ENCODE measurements around the gene TUB. TPM values are rescaled to one million over a fixed set of nuclear protein-coding genes. Genes with fewer than 3 reads are reported as not detected.

Gene TUB
- total RNA-seq, 1 donor from 2014 or later: 2.9 TPM

DNA sequence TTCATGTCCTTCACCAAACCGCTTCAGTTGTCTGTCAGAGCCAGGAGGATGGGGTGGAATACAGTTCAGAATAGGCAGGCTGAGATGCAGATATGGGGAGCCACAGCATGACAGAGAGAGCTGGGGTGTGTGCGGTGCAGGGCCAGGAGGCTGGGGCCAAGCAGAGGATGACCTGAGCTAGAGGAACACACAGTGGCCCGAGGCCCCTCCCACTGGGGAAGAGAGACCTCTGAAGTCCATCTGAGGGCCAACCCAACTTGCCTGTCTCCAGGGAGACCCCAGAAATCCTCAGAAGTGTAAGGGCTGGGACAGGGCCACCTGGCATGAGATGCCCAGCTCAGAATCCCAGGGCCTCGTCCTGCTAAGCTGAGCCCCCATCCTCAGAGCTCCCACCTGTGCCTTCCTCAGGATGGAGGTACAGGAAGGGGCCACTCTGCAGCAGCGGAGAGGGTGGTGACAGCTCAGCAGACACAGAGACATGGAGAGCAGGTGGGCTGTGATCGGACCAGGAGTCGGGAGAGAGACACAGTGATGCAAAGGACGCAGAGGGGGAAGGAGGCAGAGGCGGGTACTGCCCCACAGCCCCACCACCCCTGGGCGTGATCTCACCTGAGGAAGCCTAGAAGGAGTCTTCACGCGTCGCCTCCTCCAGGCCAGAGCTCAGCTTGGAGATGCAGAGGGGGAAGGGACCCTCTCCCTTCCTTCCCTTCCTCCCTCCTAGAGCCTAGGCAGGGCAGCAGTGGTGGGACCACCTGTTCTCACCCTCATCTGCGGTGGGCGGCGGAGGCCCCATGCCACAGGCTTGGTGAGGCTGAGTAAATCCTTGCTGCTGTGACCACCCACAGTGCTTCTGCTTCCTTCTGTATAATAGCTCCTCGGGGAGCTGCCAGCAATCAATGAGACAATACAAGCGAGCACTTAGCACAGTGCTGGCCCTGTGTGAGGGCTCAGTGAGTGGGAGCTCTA, 9.1 kb upstream of the TUB start:
- no peak overlapping the region for H3K4me3 Mint-ChIP-seq (ENCODE audit: unreplicated experiment)
- TF ChIP-seq, protein P1, sequence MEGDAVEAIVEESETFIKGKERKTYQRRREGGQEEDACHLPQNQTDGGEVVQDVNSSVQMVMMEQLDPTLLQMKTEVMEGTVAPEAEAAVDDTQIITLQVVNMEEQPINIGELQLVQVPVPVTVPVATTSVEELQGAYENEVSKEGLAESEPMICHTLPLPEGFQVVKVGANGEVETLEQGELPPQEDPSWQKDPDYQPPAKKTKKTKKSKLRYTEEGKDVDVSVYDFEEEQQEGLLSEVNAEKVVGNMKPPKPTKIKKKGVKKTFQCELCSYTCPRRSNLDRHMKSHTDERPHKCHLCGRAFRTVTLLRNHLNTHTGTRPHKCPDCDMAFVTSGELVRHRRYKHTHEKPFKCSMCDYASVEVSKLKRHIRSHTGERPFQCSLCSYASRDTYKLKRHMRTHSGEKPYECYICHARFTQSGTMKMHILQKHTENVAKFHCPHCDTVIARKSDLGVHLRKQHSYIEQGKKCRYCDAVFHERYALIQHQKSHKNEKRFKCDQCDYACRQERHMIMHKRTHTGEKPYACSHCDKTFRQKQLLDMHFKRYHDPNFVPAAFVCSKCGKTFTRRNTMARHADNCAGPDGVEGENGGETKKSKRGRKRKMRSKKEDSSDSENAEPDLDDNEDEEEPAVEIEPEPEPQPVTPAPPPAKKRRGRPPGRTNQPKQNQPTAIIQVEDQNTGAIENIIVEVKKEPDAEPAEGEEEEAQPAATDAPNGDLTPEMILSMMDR (IDR thresholded peaks at IDR 0.05; ENCODE audit: unreplicated experiment): no peak

DNA sequence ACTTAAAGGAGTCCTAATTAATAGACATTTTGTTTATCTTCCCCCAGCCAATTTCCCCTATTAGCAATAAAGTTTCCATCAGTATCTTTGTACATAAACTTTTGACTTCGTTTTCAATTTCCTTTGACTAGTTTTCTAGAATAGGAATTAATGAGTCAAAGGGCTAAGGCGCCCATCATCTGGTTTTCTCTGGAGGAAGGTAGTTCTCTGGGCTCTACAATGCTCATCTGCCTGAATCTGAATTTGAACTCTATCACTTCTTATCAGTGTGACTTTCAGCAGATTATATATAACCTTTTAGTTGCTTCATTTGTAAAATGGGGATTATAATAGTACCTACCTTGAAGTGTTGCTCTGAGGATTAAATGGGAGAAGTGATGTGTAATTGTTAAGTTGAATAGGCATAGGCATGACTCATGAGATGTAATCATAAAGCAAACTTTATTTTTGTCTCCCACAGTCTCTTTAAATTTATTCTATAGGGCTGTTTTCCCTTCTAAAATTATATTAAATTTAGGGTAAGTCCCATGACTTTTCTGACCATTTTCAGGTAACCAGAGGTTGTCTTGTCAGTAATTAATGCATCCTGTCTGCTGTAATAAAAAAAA, 5.8 kb upstream of the TUB start:
- no peaks in the 10 kb centered on the region for H3K9me3 Mint-ChIP-seq (ENCODE audit: unreplicated experiment)
- no peak overlapping the region for H3K27ac Mint-ChIP-seq (ENCODE audit: unreplicated experiment)
- H3K4me3 Mint-ChIP-seq (ENCODE audit: unreplicated experiment): no peak overlapping the region
- peaks cover 13% of the 10 kb centered on the region for H3K27me3 Mint-ChIP-seq (ENCODE audit: unreplicated experiment)
- no peaks in the 10 kb centered on the region for H3K4me1 Mint-ChIP-seq (ENCODE audit: unreplicated experiment)
- no peak for DNase-seq (ENCODE audit: low spot score)
- no peaks in the 10 kb centered on the region for H3K36me3 Mint-ChIP-seq (ENCODE audit: low read depth, unreplicated experiment)
- TF ChIP-seq, protein P1 (IDR thresholded peaks at IDR 0.05; ENCODE audit: unreplicated experiment): no peak

More for the DNA sequence above, 9.1 kb upstream of the TUB start:
- Mint-ChIP-seq H3K9me3 (ENCODE audit: unreplicated experiment) (no peaks in the 10 kb centered on the region), H3K27me3 (ENCODE audit: unreplicated experiment) (peaks cover 3% of the 10 kb centered on the region), H3K4me1 (ENCODE audit: unreplicated experiment) (no peaks in the 10 kb centered on the region), H3K27ac (ENCODE audit: unreplicated experiment) (no peak overlapping the region), H3K36me3 (ENCODE audit: low read depth, unreplicated experiment) (no peaks in the 10 kb centered on the region)
- no peak for DNase-seq (ENCODE audit: low spot score)

DNA sequence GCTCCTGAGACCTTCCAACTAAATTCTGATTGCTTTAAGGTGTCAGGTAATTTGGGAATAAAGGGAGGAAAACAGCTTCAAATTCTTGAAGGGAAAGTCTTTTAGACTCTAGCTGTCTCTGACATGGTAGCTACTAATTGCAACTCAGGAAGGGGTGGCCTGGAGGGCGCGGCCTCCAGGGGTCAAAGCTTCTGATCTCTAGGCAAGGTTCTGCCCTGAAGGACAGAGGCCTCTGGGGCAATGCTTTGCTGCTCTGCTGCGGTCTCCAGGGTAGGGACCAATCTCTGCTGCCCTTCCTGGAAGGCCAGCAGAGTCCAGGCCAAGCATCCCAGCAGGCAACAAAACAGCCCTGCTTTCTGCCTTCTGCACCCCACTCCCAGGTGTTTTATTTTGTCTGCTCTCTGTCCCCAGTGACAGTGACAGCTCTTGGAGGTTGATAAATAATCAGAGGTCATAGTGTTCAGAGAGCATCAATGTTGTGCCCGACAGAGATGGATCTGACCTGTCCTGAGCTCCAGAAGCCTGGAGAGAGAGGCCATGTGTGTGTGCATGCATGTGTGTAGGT, 1.8 kb upstream of the TUB start:
- Mint-ChIP-seq H3K9me3 (ENCODE audit: unreplicated experiment) (no peaks in the 10 kb centered on the region), H3K4me1 (ENCODE audit: unreplicated experiment) (peaks cover 6% of the 10 kb centered on the region), H3K36me3 (ENCODE audit: low read depth, unreplicated experiment) (peaks cover 4% of the 10 kb centered on the region), H3K4me3 (ENCODE audit: unreplicated experiment) (peak overlapping the region; percentile 16), H3K27ac (ENCODE audit: unreplicated experiment) (no peak overlapping the region), H3K27me3 (ENCODE audit: unreplicated experiment) (peaks cover 23% of the 10 kb centered on the region)
- DNase-seq (ENCODE audit: low spot score): no peak
- TF ChIP-seq, protein P1 (IDR thresholded peaks at IDR 0.05; ENCODE audit: unreplicated experiment): no peak

DNA sequence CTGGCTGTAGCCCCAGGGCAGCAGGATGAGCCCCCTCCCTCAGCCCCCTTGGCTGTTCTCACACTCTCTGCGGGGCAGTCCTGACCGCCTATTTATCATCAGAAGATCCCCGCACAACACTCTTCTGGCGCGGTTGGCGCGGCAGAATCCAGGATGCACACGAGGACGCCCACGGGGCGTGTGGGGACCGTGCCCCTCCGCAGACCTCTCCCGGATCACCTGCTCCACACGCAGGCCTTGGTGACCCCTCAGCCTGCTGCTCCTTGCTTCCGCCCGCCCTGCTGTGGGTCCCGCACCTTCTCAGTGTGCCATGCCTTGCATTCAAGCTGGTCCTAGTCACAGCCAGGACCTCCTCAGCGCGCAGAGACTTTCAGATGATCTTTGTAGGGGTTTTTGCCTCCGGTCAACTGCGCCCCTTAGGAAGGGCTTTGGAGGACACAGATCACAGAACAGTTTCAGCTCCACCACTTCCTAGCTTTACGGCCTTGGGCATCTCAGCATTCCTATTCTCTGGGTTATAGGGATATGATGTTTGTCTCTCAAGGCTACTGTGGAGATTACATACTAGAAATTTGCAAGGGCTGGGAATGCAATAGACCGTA, 841 bp upstream of the TUB start:
- H3K36me3 Mint-ChIP-seq (ENCODE audit: low read depth, unreplicated experiment): peaks cover 4% of the 10 kb centered on the region
- H3K27ac Mint-ChIP-seq (ENCODE audit: unreplicated experiment): no peak overlapping the region
- H3K4me1 Mint-ChIP-seq (ENCODE audit: unreplicated experiment): peaks cover 12% of the 10 kb centered on the region
- no peaks in the 10 kb centered on the region for H3K9me3 Mint-ChIP-seq (ENCODE audit: unreplicated experiment)
- TF ChIP-seq, protein P1 (IDR thresholded peaks at IDR 0.05; ENCODE audit: unreplicated experiment): no peak
- H3K27me3 Mint-ChIP-seq (ENCODE audit: unreplicated experiment): peaks cover 26% of the 10 kb centered on the region
- no peak for DNase-seq (ENCODE audit: low spot score)
- peak overlapping the region; percentile 83 for H3K4me3 Mint-ChIP-seq (ENCODE audit: unreplicated experiment)
